ENCODE results near the gene NTM.
A peak's percentile ranks its signal among the peaks of the same experiment; 100 is the strongest.

NTM gene

GRCh38 chr11:132137981-132138313 lies 767.5 kb downstream of the NTM start:
- no peak for DNase-seq

- peak; percentile 43 for DNase-seq
Observed at GRCh38 chr11:132139181-132139580, 768.8 kb downstream of the NTM start.

GRCh38 chr11:132140056-132140455 lies 769.6 kb downstream of the NTM start:
- DNase-seq, result no peak

GRCh38 chr11:132142121-132142520 lies 771.7 kb downstream of the NTM start:
- no peak for DNase-seq

- no peak for DNase-seq
Observed at GRCh38 chr11:132142554-132142953, 772.1 kb downstream of the NTM start.

GRCh38 chr11:132147464-132147863 lies 777.0 kb downstream of the NTM start:
- DNase-seq, result no peak

GRCh38 chr11:132154781-132155180 lies 784.4 kb downstream of the NTM start:
- no peak for DNase-seq

- DNase-seq, result peak; percentile 48
Observed at GRCh38 chr11:132158091-132158490, 787.7 kb downstream of the NTM start.

- DNase-seq, result no peak
Observed at GRCh38 chr11:132158696-132159095, 788.3 kb downstream of the NTM start.

- DNase-seq, result no peak
Observed at GRCh38 chr11:132161403-132162078, 791.1 kb downstream of the NTM start.

- no peak for DNase-seq
Observed at GRCh38 chr11:132168344-132168981, 798.0 kb downstream of the NTM start.

GRCh38 chr11:132171031-132171430 lies 800.6 kb downstream of the NTM start:
- no peak for DNase-seq

- no peak for DNase-seq
Observed at GRCh38 chr11:132174362-132175255, 804.2 kb downstream of the NTM start.

- DNase-seq, result no peak
Observed at GRCh38 chr11:132177106-132177505, 806.7 kb downstream of the NTM start.

- DNase-seq, result no peak
Observed at GRCh38 chr11:132184079-132184478, 813.7 kb downstream of the NTM start.

GRCh38 chr11:132185726-132186592 lies 815.5 kb downstream of the NTM start:
- DNase-seq, result no peak

GRCh38 chr11:132186699-132187098 lies 816.3 kb downstream of the NTM start:
- DNase-seq, result no peak

GRCh38 chr11:132187386-132187785 lies 817.0 kb downstream of the NTM start:
- DNase-seq, result no peak

GRCh38 chr11:132187814-132188213 lies 817.4 kb downstream of the NTM start:
- DNase-seq, result no peak

GRCh38 chr11:132196928-132197327 lies 826.5 kb downstream of the NTM start:
- no peak for DNase-seq

GRCh38 chr11:132200353-132200936 lies 830.0 kb downstream of the NTM start:
- DNase-seq, result no peak

GRCh38 chr11:132202621-132203020 lies 832.2 kb downstream of the NTM start:
- DNase-seq, result no peak

GRCh38 chr11:132205006-132205405 lies 834.6 kb downstream of the NTM start:
- DNase-seq, result no peak
